HepG2 (cell line): ENCODE measurements around the gene NTF3. TPM values are rescaled to one million over a fixed set of nuclear protein-coding genes. Genes with fewer than 3 reads are reported as not detected.

Experiments
- ATAC-seq: fragments of 200-7000 bp; cut with Tn5 transposase; 3 replicates; pipeline ENCODE4 v1.9.1; 2020; ENCODE audit warnings: mild to moderate bottlenecking, moderate library complexity
- BruUV-seq: library from RNA; stranded (reverse); fragments of 400-500 nt; replicated peaks from 2 replicates; lab custom pipeline; 2021; lab: Mats Ljungman, UMichigan
- CTCF ChIA-PET: fragments of 300-600 bp; formaldehyde crosslinking; extraction: SDS; loops from one replicate; lab custom pipeline; 2021; ENCODE audit warnings: low total read pairs, inconsistent platforms, low intra/inter-chr PET ratio; lab: Yijun Ruan, JAX
- POLR2A ChIA-PET: fragments of 350-600 bp; sonication (Branson Sonifier 250); formaldehyde crosslinking; loops from one replicate; lab custom pipeline; 2020; ENCODE audit warnings: antibody characterized with exemption, inconsistent platforms; lab: Yijun Ruan, JAX
- DNase-seq: peaks from one replicate; pipeline ENCODE4 v3.0.0-alpha.2; 2015; ENCODE audit warnings: low spot score
- FAIRE-seq: peaks from 3 replicates; lab custom pipeline; 2011; peaks lifted over from hg19 to GRCh38; lab: Jason Lieb, UNC
- H2AFZ ChIP-seq: one replicate; pipeline ENCODE4 v1.6.1; 2011; ENCODE audit warnings: low read length, inconsistent platforms
- H3K27ac ChIP-seq: fragments of 300-600 bp; 3 replicates; pipeline ENCODE4 v1.8.0; 2011; ENCODE audit warnings: mixed run types, mild to moderate bottlenecking, mixed read lengths, low read length, inconsistent platforms; ENCODE audit not compliant: insufficient read depth; ENCODE audit errors: extremely low read length
- H3K27me3 ChIP-seq, 2 experiments: fragments of 200-600 bp in 1 of 2; 2 replicates in 1 of 2; 3 replicates in 1 of 2; pipeline versions ENCODE4 v1.6.0 to v1.8.0; 2011; ENCODE audit warnings: low read length in 2 of 2, mild to moderate bottlenecking in 2 of 2, moderate library complexity in 2 of 2, inconsistent platforms in 1 of 2; ENCODE audit not compliant: insufficient read depth in 2 of 2, control insufficient read depth in 1 of 2
- H3K36me3 ChIP-seq, 2 experiments: fragments of 200-600 bp in 1 of 2; replicated peaks in 1 of 2; 2 replicates in 1 of 2; 3 replicates in 1 of 2; pipeline versions ENCODE4 v1.5.1 to v1.8.0; 2011; ENCODE audit warnings: low read length in 2 of 2, inconsistent platforms in 1 of 2; ENCODE audit not compliant: insufficient read depth in 2 of 2, control insufficient read depth in 1 of 2
- H3K4me1 ChIP-seq: 2 replicates; pipeline ENCODE4 v1.5.1; 2012; ENCODE audit warnings: low read length, inconsistent platforms; ENCODE audit not compliant: insufficient read depth
- H3K4me2 ChIP-seq: 2 replicates; pipeline ENCODE4 v1.6.0; 2011; ENCODE audit warnings: low read depth, low read length, inconsistent platforms
- H3K4me3 ChIP-seq, 3 experiments: fragments of 200-600 bp in 1 of 3; sonication (generic), shearing (Covaris generic) in 1 of 3; replicated peaks in 1 of 3; 2 replicates each; pipeline ENCODE4 v1.5.1; 2011 to 2016; ENCODE audit warnings: low read length in 3 of 3, inconsistent platforms in 2 of 3, low read depth in 2 of 3, mild to moderate bottlenecking in 2 of 3, control low read depth in 1 of 3, mixed read lengths in 1 of 3; ENCODE audit not compliant: insufficient read depth in 1 of 3
- H3K79me2 ChIP-seq: one replicate; pipeline ENCODE4 v1.6.1; 2011; ENCODE audit warnings: low read length, inconsistent platforms; ENCODE audit not compliant: insufficient read depth
- H3K9ac ChIP-seq: 2 replicates; pipeline ENCODE4 v1.6.0; 2011; ENCODE audit warnings: mild to moderate bottlenecking, low read depth, low read length, inconsistent platforms; ENCODE audit not compliant: insufficient read depth
- H3K9me3 ChIP-seq: 2 replicates; pipeline ENCODE4 v1.5.1; 2012; ENCODE audit warnings: mild to moderate bottlenecking, low read length
- H4K20me1 ChIP-seq: 2 replicates; pipeline ENCODE4 v1.6.0; 2011; ENCODE audit warnings: inconsistent platforms, mild to moderate bottlenecking, low read length, moderate library complexity; ENCODE audit not compliant: insufficient read depth
- MYNN ChIP-seq: sonication (generic); formaldehyde crosslinking; IDR thresholded peaks from 2 replicates; pipeline ENCODE4 v1.4.0; 2020; ENCODE audit warnings: mild to moderate bottlenecking, low read depth, missing genetic modification reagents
- NPAS2 ChIP-seq: sonication (generic); formaldehyde crosslinking; IDR thresholded peaks from 2 replicates; pipeline ENCODE4 v1.8.0; 2022; ENCODE audit warnings: mild to moderate bottlenecking, missing genetic modification reagents, borderline replicate concordance
- TFDP1 ChIP-seq: IDR thresholded peaks from 2 replicates; pipeline ENCODE4 v1.6.1; 2016; ENCODE audit warnings: missing compliant biosample characterization, missing genetic modification reagents, borderline replicate concordance
- ZNF577 ChIP-seq: sonication (generic); formaldehyde crosslinking; IDR thresholded peaks from 2 replicates; pipeline ENCODE4 v1.4.0; 2020; ENCODE audit warnings: mild to moderate bottlenecking, low read depth, missing genetic modification reagents, borderline replicate concordance
- ZNF629 ChIP-seq: sonication (generic); formaldehyde crosslinking; conservative IDR thresholded peaks from 2 replicates; pipeline ENCODE4 v1.5.0; 2020; ENCODE audit warnings: missing genetic modification reagents
- WGBS: methylation state at CpG from one replicate; pipeline ENCODE4 v1.1.6; 2017; ENCODE audit warnings: low lambda C conversion rate; 5-methylcytosine and 5-hydroxymethylcytosine counted together
- in situ Hi-C: cut with HindIII; loops from 2 replicates; pipeline ENCODE4 v1.10.0; 2017; ENCODE audit warnings: low pct_unique_long_range_greater_than_20kb; ENCODE audit not compliant: extremely low pct_ligation_motif_present
- intact Hi-C: fragments of 100-400 bp; cut with micrococcal nuclease; formaldehyde crosslinking; loops from one replicate; pipeline ENCODE4 v1.10.0; 2022; ENCODE audit not compliant: unreplicated experiment
- polyA plus RNA-seq, 8 experiments: library from polyadenylated mRNA; depleted of rRNA in 3 of 8; stranded (reverse) in 7 of 8; unstranded in 1 of 8; fragments of >200 nt; fragmentation: Illumina TruSeq in 4 of 8; extraction: Trizol in 4 of 8; gene quantifications; 2 replicates each; pipeline versions ENCODE4 v1.2.1 to v1.2.3, GENCODE V29; 2011 to 2016; ENCODE audit warnings: low read depth in 4 of 8, missing spikeins in 1 of 8, mixed read lengths in 1 of 8; ENCODE audit not compliant: insufficient read depth in 1 of 8
- total RNA-seq, 5 experiments: library from RNA; depleted of rRNA; stranded (reverse); fragments of >200 nt; fragmentation: Illumina TruSeq; extraction: Trizol; gene quantifications; 2 replicates each; pipeline ENCODE4 v1.2.3, GENCODE V29; 2016; ENCODE audit warnings: low read depth in 1 of 5

NTF3 gene
- total and polyA plus RNA-seq, 2 of the 13 experiments (the other 11 are each of a cell fraction or from before 2014, with no cell fraction given) = not detected

GRCh38 chr12:5498076-5498475 lies 66.2 kb downstream of the NTF3 start:
- TF ChIP-seq ZNF629 (CRISPR knock-in tag) (peak; percentile 36), MYNN (CRISPR knock-in tag) (no peak), TFDP1 (CRISPR knock-in tag) (no peak)
- TF ChIP-seq, all 625 proteins: peak for 1
- H3K79me2 ChIP-seq = no peaks in the 10 kb centered on the region
- intact Hi-C loops = no loop called here
- no peaks in the 10 kb centered on the region for H3K36me3 ChIP-seq
- no peaks in the 10 kb centered on the region for H4K20me1 ChIP-seq
- ATAC-seq (no peak), DNase-seq (no peak), FAIRE-seq (no peak)
- H3K27ac ChIP-seq = no peak overlapping the region
- H3K9me3 ChIP-seq = no peaks in the 10 kb centered on the region
- in situ Hi-C loops = no loop called here
- no peak overlapping the region for H3K9ac ChIP-seq
- H3K4me1 ChIP-seq = peaks cover 17% of the 10 kb centered on the region
- 80% methylated on average over 3 of the region's 3 CpGs for WGBS
- no peak overlapping the region for H3K4me3 ChIP-seq
- peak overlapping the region; percentile 29; the same call in 1 of the 2 replicates for H3K4me2 ChIP-seq
- ChIA-PET CTCF (no interaction called here), POLR2A (no interaction called here)
- no peaks in the 10 kb centered on the region; a peak in 1 of 5 replicates for H3K27me3 ChIP-seq
- no peak overlapping the region for H2AFZ ChIP-seq
- no TSS peak for BruUV-seq

- ATAC-seq = no peak
- intact Hi-C loops = no loop called here
- ChIA-PET POLR2A (no interaction called here), CTCF (no interaction called here)
- H2AFZ ChIP-seq = no peak overlapping the region
- WGBS = 45% methylated on average over 2 of the region's 8 CpGs
- in situ Hi-C loops = no loop called here
- no peak overlapping the region for H3K9ac ChIP-seq
- no peak overlapping the region for H3K4me2 ChIP-seq
- DNase-seq = no peak
- H3K9me3 ChIP-seq = no peaks in the 10 kb centered on the region
- no peak overlapping the region for H3K4me3 ChIP-seq
- peaks cover 17% of the 10 kb centered on the region for H3K4me1 ChIP-seq
- FAIRE-seq = no peak
- BruUV-seq = no TSS peak
- no peaks in the 10 kb centered on the region for H3K36me3 ChIP-seq
- TF ChIP-seq ZNF577 (CRISPR knock-in tag) (no peak), NPAS2 (CRISPR knock-in tag) (no peak)
- no peaks in the 10 kb centered on the region for H3K79me2 ChIP-seq
- no peak overlapping the region for H3K27ac ChIP-seq
- no peaks in the 10 kb centered on the region for H4K20me1 ChIP-seq
- no peaks in the 10 kb centered on the region; a peak in 1 of 5 replicates for H3K27me3 ChIP-seq
Observed at GRCh38 chr12:5498806-5499205, 66.9 kb downstream of the NTF3 start.
